Right kidney (tissue), 1 donor: ENCODE measurements around the gene CELSR2.

Experiments
- DNase-seq: peaks from one replicate; pipeline ENCODE4 v3.0.0-alpha.2; 2016

CELSR2 gene

GRCh38 chr1:109265016-109265415 is 15.7 kb downstream of the CELSR2 start:
- no peak for DNase-seq

- no peak for DNase-seq
Measured at GRCh38 chr1:109265741-109266330, 16.5 kb downstream of the CELSR2 start.

- DNase-seq, result no peak
Measured at GRCh38 chr1:109266965-109267364, 17.6 kb downstream of the CELSR2 start.

- no peak for DNase-seq
Measured at GRCh38 chr1:109267743-109268300, 18.5 kb downstream of the CELSR2 start.

- no peak for DNase-seq
Measured at GRCh38 chr1:109268431-109269211, 19.3 kb downstream of the CELSR2 start.

GRCh38 chr1:109269212-109269980 is 20.1 kb downstream of the CELSR2 start:
- DNase-seq, result no peak

- no peak for DNase-seq
Measured at GRCh38 chr1:109269981-109270622, 20.8 kb downstream of the CELSR2 start.

GRCh38 chr1:109270623-109271317 is 21.4 kb downstream of the CELSR2 start:
- no peak for DNase-seq

- no peak for DNase-seq
Measured at GRCh38 chr1:109271458-109271857, 22.1 kb downstream of the CELSR2 start.

GRCh38 chr1:109272021-109272799 is 22.9 kb downstream of the CELSR2 start:
- no peak for DNase-seq

GRCh38 chr1:109272831-109273547 is 23.6 kb downstream of the CELSR2 start:
- no peak for DNase-seq

GRCh38 chr1:109273570-109274288 is 24.4 kb downstream of the CELSR2 start:
- no peak for DNase-seq

- peak; percentile 70 for DNase-seq
Measured at GRCh38 chr1:109274533-109275476, 25.5 kb downstream of the CELSR2 start.

- no peak for DNase-seq
Measured at GRCh38 chr1:109275706-109276345, 26.5 kb downstream of the CELSR2 start.

GRCh38 chr1:109277434-109278204 is 28.3 kb downstream of the CELSR2 start:
- peak; percentile 72 for DNase-seq

- DNase-seq, result no peak
Measured at GRCh38 chr1:109279615-109280278, 30.4 kb downstream of the CELSR2 start.
